PC-3 (cell line): Measurements from ENCODE around the gene ALS2CL. TPM values are rescaled to one million over a fixed set of nuclear protein-coding genes. Genes with fewer than 3 reads are reported as not detected.

Source experiments
- ATAC-seq: fragments of 200-7000 bp; cut with Tn5 transposase; 2 replicates; pipeline ENCODE4 v1.9.1; 2020; ENCODE audit warnings: mild to moderate bottlenecking, moderate library complexity
- BruUV-seq: library from RNA; stranded (reverse); fragments of 400-500 nt; replicated peaks from 2 replicates; lab custom pipeline; 2021; lab: Mats Ljungman, UMichigan
- CTCF ChIA-PET: fragments of 300-600 bp; sonication (Branson Sonifier 250); formaldehyde crosslinking; loops from one replicate; lab custom pipeline; 2022; ENCODE audit warnings: antibody characterized with exemption; lab: Charles Lee
- POLR2A ChIA-PET: fragments of 300-600 bp; sonication (Branson Sonifier 250); formaldehyde crosslinking; loops from one replicate; lab custom pipeline; 2022; ENCODE audit warnings: antibody characterized with exemption; ENCODE audit not compliant: unreplicated experiment; lab: Charles Lee
- DNase-seq: peaks from one replicate; pipeline ENCODE4 v3.0.0-alpha.2; 2015
- H2AFZ ChIP-seq: fragments of 300-600 bp; sonication (generic); 2 replicates; pipeline ENCODE4 v1.6.0; 2016; ENCODE audit warnings: antibody characterized with exemption, low read length
- H3F3A ChIP-seq: fragments of 300-600 bp; sonication (generic); one replicate; pipeline ENCODE4 v1.6.0; 2017; ENCODE audit warnings: antibody characterized with exemption, low read length, control low read depth, mild to moderate bottlenecking; ENCODE audit not compliant: unreplicated experiment
- H3K27ac ChIP-seq: fragments of 300-600 bp; sonication (generic); 2 replicates; pipeline ENCODE4 v1.5.1; 2016; ENCODE audit warnings: mild to moderate bottlenecking, low read length
- H3K27me3 ChIP-seq: fragments of 300-600 bp; sonication (generic); 2 replicates; pipeline ENCODE4 v1.6.1; 2016; ENCODE audit warnings: low read length, mixed read lengths
- H3K36me3 ChIP-seq: fragments of 300-600 bp; sonication (generic); 2 replicates; pipeline ENCODE4 v1.6.1; 2016; ENCODE audit warnings: low read depth, mixed run types, low read length, mixed read lengths
- H3K4me1 ChIP-seq: fragments of 300-600 bp; sonication (generic); 2 replicates; pipeline ENCODE4 v1.5.1; 2016; ENCODE audit warnings: low read length; ENCODE audit not compliant: insufficient read depth
- H3K4me2 ChIP-seq: fragments of 300-600 bp; sonication (generic); 2 replicates; pipeline ENCODE4 v1.6.0; 2016; ENCODE audit warnings: low read length
- H3K4me3 ChIP-seq: fragments of 300-600 bp; sonication (generic); 2 replicates; pipeline ENCODE4 v1.5.1; 2016; ENCODE audit warnings: mild to moderate bottlenecking, low read length, mixed read lengths
- H3K79me2 ChIP-seq: fragments of 300-600 bp; sonication (generic); 2 replicates; pipeline ENCODE4 v1.6.1; 2017; ENCODE audit warnings: low read length, mixed read lengths
- H3K9ac ChIP-seq: fragments of 300-600 bp; sonication (generic); 2 replicates; pipeline ENCODE4 v1.6.0; 2016; ENCODE audit warnings: mild to moderate bottlenecking, low read length
- H3K9me2 ChIP-seq: fragments of 300-600 bp; sonication (generic); replicated peaks from 2 replicates; pipeline ENCODE4 v1.6.1; 2016; ENCODE audit warnings: mixed run types, low read length, mixed read lengths
- H3K9me3 ChIP-seq: fragments of 300-600 bp; sonication (generic); 2 replicates; pipeline ENCODE4 v1.6.1; 2016; ENCODE audit warnings: low read length, mixed read lengths
- H4K20me1 ChIP-seq: fragments of 300-600 bp; sonication (generic); 2 replicates; pipeline ENCODE4 v1.6.1; 2016; ENCODE audit warnings: low read length, mixed read lengths
- CTCF ChIP-seq: fragments of 300-600 bp; sonication (generic); conservative IDR thresholded peaks from 2 replicates; pipeline ENCODE4 v1.5.1; 2017; ENCODE audit warnings: antibody characterized with exemption, low read depth, mild to moderate bottlenecking, low read length
- EZH2 ChIP-seq: fragments of 300-600 bp; sonication (generic); IDR thresholded peaks from one replicate; pipeline ENCODE4 v1.6.1; 2017; ENCODE audit warnings: antibody characterized with exemption, mild to moderate bottlenecking, low read length; ENCODE audit not compliant: unreplicated experiment
- EZH2phosphoT487 ChIP-seq: fragments of 300-600 bp; sonication (generic); IDR thresholded peaks from 2 replicates; pipeline ENCODE4 v1.6.1; 2018; ENCODE audit warnings: mild to moderate bottlenecking, antibody characterized with exemption, low read length, borderline replicate concordance
- intact Hi-C: fragments of 100-400 bp; cut with micrococcal nuclease; formaldehyde crosslinking; loops from 2 replicates; pipeline ENCODE4 v1.9.0; 2023
- total RNA-seq: library from RNA; depleted of rRNA; stranded (reverse); fragments of >200 nt; gene quantifications from 2 replicates; pipeline ENCODE4 v1.2.3, GENCODE V29; 2014

Gene ALS2CL
- total RNA-seq, 1 experiment from 2014 or later, result 30.1 TPM

GRCh38 chr3:46695962-46696894 lies 2.7 kb upstream of the ALS2CL start:
- peaks cover 8% of the 10 kb centered on the region for H3K79me2 ChIP-seq
- no peaks in the 10 kb centered on the region for H3F3A ChIP-seq
- no peaks in the 10 kb centered on the region for H3K36me3 ChIP-seq
- no peak overlapping the region for H3K9ac ChIP-seq
- H3K27me3 ChIP-seq, result no peaks in the 10 kb centered on the region
- TF ChIP-seq EZH2phosphoT487 (no peak), EZH2 (no peak), CTCF (no peak)
- H3K4me3 ChIP-seq, result no peak overlapping the region
- peaks cover 24% of the 10 kb centered on the region for H3K4me1 ChIP-seq
- H4K20me1 ChIP-seq, result no peaks in the 10 kb centered on the region
- ATAC-seq, result no peak
- no peak for DNase-seq
- ChIA-PET POLR2A (no interaction called here), CTCF (no interaction called here)
- H3K9me2 ChIP-seq, result no peaks in the 10 kb centered on the region
- no peak overlapping the region for H3K27ac ChIP-seq
- H3K9me3 ChIP-seq, result no peaks in the 10 kb centered on the region
- BruUV-seq, result no TSS peak
- no peak overlapping the region for H2AFZ ChIP-seq
- intact Hi-C loops, result no loop called here
- H3K4me2 ChIP-seq, result no peak overlapping the region

- Histone ChIP-seq H3K27me3 (no peaks in the 10 kb centered on the region), H3K79me2 (peaks cover 8% of the 10 kb centered on the region), H3K4me3 (no peak overlapping the region), H4K20me1 (no peaks in the 10 kb centered on the region), H3K4me2 (no peak overlapping the region), H3K9me2 (no peaks in the 10 kb centered on the region), H3K27ac (no peak overlapping the region), H3K9ac (no peak overlapping the region), H3K36me3 (no peaks in the 10 kb centered on the region), H2AFZ (no peak overlapping the region), H3F3A (no peaks in the 10 kb centered on the region), H3K4me1 (peaks cover 33% of the 10 kb centered on the region), H3K9me3 (no peaks in the 10 kb centered on the region)
- TF ChIP-seq CTCF (peak; percentile 67), EZH2phosphoT487 (no peak), EZH2 (no peak)
- ATAC-seq (no peak), DNase-seq (peak; percentile 42)
- BruUV-seq, result no TSS peak
- ChIA-PET CTCF (no interaction called here), POLR2A (no interaction called here)
- intact Hi-C loops, result no loop called here
Observed at GRCh38 chr3:46695177-46695961, 1.9 kb upstream of the ALS2CL start.
